SHP77 treated with DMSO at 0.1 percent for 48 hours (cell line): Measurements from ENCODE around the gene KCTD16.

Source experiments
- DNase-seq: peaks from one replicate; lab custom pipeline; 2025; lab: John Stamatoyannopoulos, UW

The KCTD16 gene

GRCh38 chr5:144170276-144171024 is at the start of gene KCTD16, which contains the start of gene YIPF5:
KCTD16 (plus strand) TSS chr5:144170873.
YIPF5 (minus strand) TSS chr5:144170659; CDS start chr5:144169955, 704 bp downstream.
- peak; percentile 96 for DNase-seq

GRCh38 chr5:144121577-144121976 is 49.1 kb upstream of the KCTD16 start:
- no peak for DNase-seq

- no peak for DNase-seq
Measured at GRCh38 chr5:144122081-144122480, 48.6 kb upstream of the KCTD16 start.

- DNase-seq, result no peak
Measured at GRCh38 chr5:144122641-144123040, 48.0 kb upstream of the KCTD16 start.

GRCh38 chr5:144125163-144125726 is 45.4 kb upstream of the KCTD16 start:
- DNase-seq, result no peak

GRCh38 chr5:144126707-144127106 is 44.0 kb upstream of the KCTD16 start:
- DNase-seq, result no peak

- DNase-seq, result no peak
Measured at GRCh38 chr5:144128844-144129243, 41.8 kb upstream of the KCTD16 start.

GRCh38 chr5:144130306-144130705 is 40.4 kb upstream of the KCTD16 start:
- no peak for DNase-seq

- no peak for DNase-seq
Measured at GRCh38 chr5:144131261-144131660, 39.4 kb upstream of the KCTD16 start.

GRCh38 chr5:144133050-144133633 is 37.5 kb upstream of the KCTD16 start:
- no peak for DNase-seq

GRCh38 chr5:144134194-144134826 is 36.4 kb upstream of the KCTD16 start:
- no peak for DNase-seq

GRCh38 chr5:144135113-144135762 is 35.4 kb upstream of the KCTD16 start:
- no peak for DNase-seq

GRCh38 chr5:144139586-144139985 is 31.1 kb upstream of the KCTD16 start:
- DNase-seq, result no peak

- no peak for DNase-seq
Measured at GRCh38 chr5:144141585-144141984, 29.1 kb upstream of the KCTD16 start.

GRCh38 chr5:144142139-144142823 is 28.4 kb upstream of the KCTD16 start:
- DNase-seq, result peak; percentile 63

- DNase-seq, result no peak
Measured at GRCh38 chr5:144142824-144143162, 27.9 kb upstream of the KCTD16 start.

GRCh38 chr5:144143625-144144024 is 27.0 kb upstream of the KCTD16 start:
- DNase-seq, result no peak

- DNase-seq, result no peak
Measured at GRCh38 chr5:144144956-144145751, 25.5 kb upstream of the KCTD16 start.

- no peak for DNase-seq
Measured at GRCh38 chr5:144151026-144151425, 19.6 kb upstream of the KCTD16 start.

- peak; percentile 9 for DNase-seq
Measured at GRCh38 chr5:144156767-144157171, 13.9 kb upstream of the KCTD16 start.

GRCh38 chr5:144162686-144163085 is 8.0 kb upstream of the KCTD16 start:
- no peak for DNase-seq
